ENCODE results near the gene SARS2. TPM values are rescaled to one million over a fixed set of nuclear protein-coding genes. Genes with fewer than 3 reads are reported as not detected.
"Not testable (repeated sequence)": the region's sequence is repeated elsewhere in the genome, so short reads cannot be mapped to it uniquely, and the experiment has no call there.

Gene SARS2
- polyA plus RNA-seq, 3 donors from 2014 or later: 12.7 to 21.7 (median 19.6) TPM

DNA sequence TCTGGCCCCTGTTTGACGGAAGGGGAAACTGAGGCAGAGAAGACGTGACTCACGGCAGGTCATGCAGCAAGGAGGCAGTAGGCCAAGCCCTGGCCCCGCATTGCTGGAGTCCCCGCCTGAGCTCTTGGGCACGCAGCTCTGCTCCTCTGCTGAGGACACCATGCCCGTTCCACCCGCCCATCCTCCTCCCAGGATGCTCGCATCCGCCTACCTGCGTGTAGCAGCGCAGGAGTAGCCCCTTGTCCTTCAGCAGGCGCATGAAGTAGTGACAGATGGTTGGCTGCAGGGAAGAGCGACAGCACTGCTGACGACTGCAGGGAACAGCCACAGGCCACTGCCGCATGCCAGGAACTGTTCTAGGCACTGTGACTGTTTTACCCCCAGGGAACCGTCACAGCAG, 41.7 kb downstream of the SARS2 start:
- H3K27ac Mint-ChIP-seq: peak overlapping the region in 3 of 6 donors; percentile 7 to 61 (median 46)
- peaks cover 5 to 20% (median 7%) of the 10 kb centered on the region in 3 donors for H3K36me3 Mint-ChIP-seq
- no peak overlapping the region for H3K4me3 Mint-ChIP-seq
- peaks cover 0 to 4% (median 3%) of the 10 kb centered on the region in 3 donors for H3K27me3 Mint-ChIP-seq (ENCODE audit: low read depth in 3 of 3)
- H3K4me1 Mint-ChIP-seq: peaks cover 0 to 3% of the 10 kb centered on the region in 2 donors
- DNase-seq: no peak
- H3K9me3 Mint-ChIP-seq: no peaks in the 10 kb centered on the region

DNA sequence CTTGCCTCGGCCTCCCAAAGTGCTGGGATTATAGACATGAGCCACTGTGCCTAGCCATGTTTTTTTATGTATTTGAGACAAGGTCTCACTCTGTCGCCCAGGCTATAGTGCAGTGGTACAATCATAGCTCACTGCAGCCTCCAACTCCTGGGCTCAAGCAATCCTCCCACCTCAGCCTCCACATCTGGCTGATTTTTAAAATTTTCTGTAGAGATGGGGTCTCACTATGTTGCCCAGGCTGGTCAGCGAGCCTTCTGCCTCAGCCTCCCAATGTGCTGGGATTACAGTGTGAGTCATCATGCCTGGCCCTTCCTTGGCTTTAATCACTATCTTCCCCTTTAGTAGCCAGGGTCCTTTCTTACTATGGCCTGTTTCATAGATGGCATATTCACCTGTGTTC, 45.9 kb downstream of the SARS2 start:
- H3K27me3 Mint-ChIP-seq (ENCODE audit: low read depth in 3 of 3); DNase-seq; H3K27ac Mint-ChIP-seq; H3K4me1 Mint-ChIP-seq; H3K9me3 Mint-ChIP-seq; H3K4me3 Mint-ChIP-seq: not testable (repeated sequence)
- H3K36me3 Mint-ChIP-seq: peaks cover 3 to 17% (median 11%) of the 10 kb centered on the region in 3 donors

DNA sequence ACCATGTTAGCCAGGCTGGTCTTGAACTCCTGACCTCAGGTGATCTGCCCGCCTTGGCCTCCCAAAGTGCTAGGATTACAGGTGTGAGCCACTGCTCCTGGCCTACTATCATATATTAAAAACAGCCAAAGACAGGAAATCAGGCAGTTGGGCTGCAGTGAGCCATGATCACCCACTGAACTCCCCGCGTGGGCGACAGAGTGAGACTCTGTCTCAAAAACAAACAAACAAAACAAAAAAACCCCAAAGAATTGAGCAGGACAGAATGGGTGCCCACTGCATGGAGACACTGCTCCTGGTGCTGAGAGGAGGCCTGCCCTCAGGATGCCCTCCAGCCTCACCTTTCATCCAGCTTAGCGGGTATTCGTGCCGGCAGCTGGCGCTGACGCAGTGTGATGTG, 47.3 kb downstream of the SARS2 start:
- Mint-ChIP-seq H3K4me1 (peaks cover 8 to 17% of the 10 kb centered on the region in 2 donors), H3K27me3 (ENCODE audit: low read depth in 3 of 3) (peaks cover 2 to 10% (median 4%) of the 10 kb centered on the region in 3 donors), H3K27ac (peak overlapping the region in 3 of 6 donors; percentile 51 to 66 (median 62)), H3K36me3 (peaks cover under 1 to 11% (median 8%) of the 10 kb centered on the region in 3 donors), H3K4me3 (no peak overlapping the region), H3K9me3 (no peaks in the 10 kb centered on the region)
- no peak for DNase-seq

DNA sequence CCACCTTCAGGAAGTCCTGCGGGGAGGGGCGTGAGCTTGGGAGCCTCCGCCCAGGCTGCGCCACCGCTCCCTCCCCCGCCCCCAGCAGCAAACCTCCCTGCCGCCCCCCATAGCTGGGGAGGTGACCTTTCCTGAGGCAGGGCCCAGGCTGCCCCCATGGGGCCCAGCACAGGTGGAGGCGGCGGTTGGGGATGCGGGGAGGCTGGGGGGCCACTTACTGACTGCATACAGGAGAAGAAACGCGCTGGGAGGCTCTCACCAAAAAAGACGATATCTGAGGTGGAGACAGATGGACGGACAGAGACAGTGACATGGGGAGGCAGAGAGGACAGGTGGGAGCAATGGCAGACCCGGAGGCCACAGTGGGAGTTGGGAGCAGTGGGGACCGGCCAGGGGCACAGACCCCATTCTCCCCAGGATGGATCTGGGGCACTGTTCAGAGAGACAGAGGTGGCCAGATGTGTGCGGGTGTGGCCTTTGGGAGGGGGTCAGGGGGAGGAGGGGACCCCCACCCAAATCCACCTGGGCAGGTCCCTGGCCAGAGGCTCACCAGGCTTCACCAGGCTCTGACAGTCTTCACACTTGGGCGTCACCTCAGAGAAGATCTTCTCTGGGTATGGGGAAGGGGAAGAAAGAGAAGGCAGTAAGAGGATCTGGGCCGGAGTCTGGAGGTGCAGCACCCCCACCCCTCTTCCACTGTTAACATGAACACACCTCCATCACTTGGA, 49.5 kb downstream of the SARS2 start:
- Mint-ChIP-seq H3K36me3 (peaks cover 0 to 11% (median 5%) of the 10 kb centered on the region in 3 donors), H3K4me1 (peaks cover 25 to 32% of the 10 kb centered on the region in 2 donors), H3K9me3 (no peaks in the 10 kb centered on the region), H3K27me3 (ENCODE audit: low read depth in 3 of 3) (peaks cover 2 to 10% (median 4%) of the 10 kb centered on the region in 3 donors), H3K27ac (peak overlapping the region in 4 of 6 donors; percentile 32 to 48 (median 42)), H3K4me3 (no peak overlapping the region)
- no peak for DNase-seq

DNA sequence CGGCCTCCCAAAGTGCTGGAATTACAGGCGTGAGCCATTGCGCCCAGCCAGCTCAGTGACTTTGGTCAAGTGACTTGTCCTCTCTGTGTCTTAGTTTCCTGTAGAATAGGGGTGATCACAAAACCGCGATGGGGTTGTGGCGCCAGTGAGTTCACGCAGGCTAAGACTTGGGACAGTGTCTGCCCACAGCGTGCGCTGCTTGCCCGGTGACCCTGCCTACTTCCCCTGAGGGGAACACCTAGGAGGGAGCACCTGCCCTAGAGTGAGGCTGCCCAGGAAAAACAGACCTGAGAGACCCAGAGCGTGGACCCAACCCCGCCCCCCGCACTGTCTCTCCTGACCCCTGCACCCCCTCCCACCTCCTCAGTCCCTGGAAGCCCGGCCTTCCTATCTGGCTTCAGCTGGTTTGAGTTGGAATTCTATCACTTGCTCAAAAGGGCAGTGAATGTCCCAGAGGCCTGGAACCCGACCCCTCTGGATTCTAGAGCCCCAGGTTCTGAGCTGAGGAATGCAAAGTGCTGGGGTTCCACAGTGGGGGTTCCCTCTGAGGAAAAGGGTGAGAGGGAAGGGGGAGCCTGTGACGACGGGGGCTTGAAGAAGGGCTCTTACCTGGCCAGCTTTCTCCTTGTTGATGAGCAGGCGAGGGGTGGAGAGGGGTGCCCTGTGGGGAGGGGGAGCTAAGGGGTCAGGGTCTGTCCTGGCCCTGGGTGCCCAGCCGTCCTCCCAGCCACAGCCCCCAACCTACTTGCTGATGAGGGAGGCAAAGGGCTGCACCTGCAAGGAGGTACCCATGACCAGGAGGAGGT, 50.3 kb downstream of the SARS2 start:
- DNase-seq: no peak
- Mint-ChIP-seq H3K27me3 (ENCODE audit: low read depth in 3 of 3) (peaks cover 2 to 10% (median 4%) of the 10 kb centered on the region in 3 donors), H3K36me3 (peaks cover 0 to 11% (median 5%) of the 10 kb centered on the region in 3 donors), H3K9me3 (no peaks in the 10 kb centered on the region), H3K4me1 (peaks cover 31 to 36% of the 10 kb centered on the region in 2 donors), H3K4me3 (peak overlapping the region in 2 of 5 donors; percentile 17 to 35), H3K27ac (peak overlapping the region in 5 of 6 donors; percentile 30 to 84 (median 73))

DNA sequence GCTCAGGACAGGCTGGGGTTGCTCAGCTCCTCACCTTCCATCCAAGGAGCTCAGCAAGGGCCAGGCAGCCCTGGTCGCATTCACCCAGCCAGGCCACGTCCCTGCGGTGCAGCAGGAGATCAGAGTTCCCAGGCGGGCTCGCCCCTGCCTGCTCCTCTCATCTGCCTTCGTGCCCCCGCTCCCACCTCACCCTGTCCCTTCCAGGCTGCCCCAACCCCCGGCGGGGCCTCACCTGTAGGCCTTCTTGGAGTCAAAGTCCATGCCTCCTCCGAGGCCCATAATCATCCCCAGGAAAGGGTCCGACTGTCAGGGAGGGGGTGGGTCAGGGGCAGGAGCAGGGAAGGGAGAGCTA, 51.2 kb downstream of the SARS2 start:
- Mint-ChIP-seq H3K27ac (peak overlapping the region in 5 of 6 donors; percentile 73 to 98 (median 95)), H3K36me3 (peaks cover 0 to 11% (median 5%) of the 10 kb centered on the region in 3 donors), H3K27me3 (ENCODE audit: low read depth in 3 of 3) (peaks cover 2 to 9% (median 2%) of the 10 kb centered on the region in 3 donors), H3K9me3 (no peaks in the 10 kb centered on the region), H3K4me3 (no peak overlapping the region), H3K4me1 (peaks cover 31 to 36% of the 10 kb centered on the region in 2 donors)
- DNase-seq: no peak

DNA sequence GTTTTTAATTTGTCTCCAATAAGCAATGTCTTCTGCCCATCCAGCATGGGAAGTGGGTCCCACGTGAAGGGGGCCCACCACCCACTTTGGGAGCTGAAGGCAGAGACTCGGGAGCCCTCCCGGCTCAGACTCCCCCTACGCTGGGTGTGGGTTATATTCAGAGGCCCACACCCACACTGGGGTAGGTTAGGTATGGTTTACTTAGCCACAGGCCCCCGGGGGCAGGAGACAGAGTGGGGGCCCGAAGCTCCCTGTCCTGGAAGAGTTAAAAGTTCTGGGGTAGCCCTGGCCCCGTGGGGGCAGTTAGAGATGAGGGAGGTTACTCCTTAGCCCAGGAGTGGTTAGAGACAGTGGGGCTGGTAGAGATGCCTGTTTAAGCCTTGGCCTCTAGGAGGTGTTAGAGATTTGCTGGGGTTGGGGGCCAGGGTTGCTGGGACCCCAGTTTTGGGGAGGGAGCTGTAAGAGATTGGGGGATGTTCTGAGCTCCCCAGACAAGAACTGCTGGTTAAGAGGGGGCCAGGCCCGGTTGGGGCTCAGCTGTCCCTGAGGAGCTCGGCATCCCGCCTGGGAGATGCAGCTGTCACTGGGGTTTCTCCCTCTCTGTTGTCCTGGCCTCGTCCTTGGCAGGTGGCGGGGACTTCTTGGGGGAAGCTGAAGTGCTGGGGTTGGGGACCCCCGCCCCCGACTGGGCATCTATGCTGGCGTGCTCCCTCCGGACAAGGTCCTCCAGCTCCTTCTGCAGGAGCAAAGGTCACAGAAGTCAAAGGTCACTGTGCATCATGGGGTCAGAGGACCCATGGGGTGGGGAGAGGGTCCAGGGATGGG, 51.8 kb downstream of the SARS2 start:
- no peaks in the 10 kb centered on the region for H3K9me3 Mint-ChIP-seq

DNA sequence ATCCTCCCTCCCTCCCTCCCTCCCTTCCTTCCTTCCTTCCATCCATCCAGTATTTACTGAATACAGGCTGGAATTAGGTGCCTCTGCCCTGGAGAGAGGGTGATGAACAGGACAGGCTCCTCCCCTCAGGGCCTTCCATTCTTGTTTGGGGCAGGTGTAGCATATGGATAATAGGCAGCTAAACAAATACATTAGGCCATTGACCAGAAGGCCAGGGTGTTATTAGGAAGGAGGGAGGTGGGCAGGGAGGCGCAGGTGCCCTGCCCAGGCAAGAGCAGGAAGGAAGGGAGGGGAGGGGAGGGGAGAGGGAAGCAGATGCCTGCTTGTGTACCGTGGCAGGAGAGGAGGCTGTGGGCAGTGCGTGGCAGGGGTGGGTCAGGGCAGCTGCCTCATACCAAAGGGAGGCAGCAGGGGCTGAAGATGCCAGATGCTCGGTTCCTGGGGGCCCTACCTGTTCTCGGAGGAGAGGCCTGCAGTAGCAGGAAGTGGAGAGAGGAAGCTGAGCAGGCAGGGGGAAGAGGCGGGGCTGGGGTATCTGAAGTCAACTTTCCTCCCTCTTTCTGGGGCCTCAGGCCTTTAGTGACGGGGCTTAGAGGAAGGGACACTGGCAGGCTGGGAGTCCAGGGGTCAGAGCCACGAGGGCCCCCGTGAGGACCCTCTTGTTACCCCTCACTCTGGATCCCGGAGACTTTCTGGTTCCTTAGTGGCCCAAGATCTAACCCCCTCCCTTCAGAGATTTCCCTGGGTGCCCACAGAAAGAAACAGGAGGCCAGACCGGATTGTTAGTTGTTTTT, 52.6 kb downstream of the SARS2 start, which contains the start of gene RINL:
Gene RINL, minus strand, starts transcription at position 495 of the 794 bp plus-strand sequence. CDS start 1,533 bp downstream, outside the sequence.
- Mint-ChIP-seq H3K27me3 (ENCODE audit: low read depth in 3 of 3) (peaks cover 0 to 6% (median 2%) of the 10 kb centered on the region in 3 donors), H3K9me3 (no peaks in the 10 kb centered on the region), H3K4me3 (peak within 1 kb of the TSS; percentile 89 to 96 (median 94)), H3K36me3 (peaks cover 4 to 11% (median 7%) of the 10 kb centered on the region in 3 donors), H3K27ac (peak within 1 kb of the TSS; percentile 94 to 99 (median 97)), H3K4me1 (peaks cover 31 to 36% of the 10 kb centered on the region in 2 donors)
- peak; percentile 61 to 67 (median 65) for DNase-seq

More for the DNA sequence above, 51.8 kb downstream of the SARS2 start:
- Mint-ChIP-seq H3K4me3 (peak overlapping the region; percentile 89 to 96 (median 94)), H3K27me3 (ENCODE audit: low read depth in 3 of 3) (peaks cover 2 to 7% (median 2%) of the 10 kb centered on the region in 3 donors), H3K4me1 (peaks cover 31 to 36% of the 10 kb centered on the region in 2 donors), H3K36me3 (peaks cover 0 to 11% (median 7%) of the 10 kb centered on the region in 3 donors), H3K27ac (peak overlapping the region; percentile 94 to 99 (median 97))
- DNase-seq: peak in 1 of 3 donors; percentile 11

DNA sequence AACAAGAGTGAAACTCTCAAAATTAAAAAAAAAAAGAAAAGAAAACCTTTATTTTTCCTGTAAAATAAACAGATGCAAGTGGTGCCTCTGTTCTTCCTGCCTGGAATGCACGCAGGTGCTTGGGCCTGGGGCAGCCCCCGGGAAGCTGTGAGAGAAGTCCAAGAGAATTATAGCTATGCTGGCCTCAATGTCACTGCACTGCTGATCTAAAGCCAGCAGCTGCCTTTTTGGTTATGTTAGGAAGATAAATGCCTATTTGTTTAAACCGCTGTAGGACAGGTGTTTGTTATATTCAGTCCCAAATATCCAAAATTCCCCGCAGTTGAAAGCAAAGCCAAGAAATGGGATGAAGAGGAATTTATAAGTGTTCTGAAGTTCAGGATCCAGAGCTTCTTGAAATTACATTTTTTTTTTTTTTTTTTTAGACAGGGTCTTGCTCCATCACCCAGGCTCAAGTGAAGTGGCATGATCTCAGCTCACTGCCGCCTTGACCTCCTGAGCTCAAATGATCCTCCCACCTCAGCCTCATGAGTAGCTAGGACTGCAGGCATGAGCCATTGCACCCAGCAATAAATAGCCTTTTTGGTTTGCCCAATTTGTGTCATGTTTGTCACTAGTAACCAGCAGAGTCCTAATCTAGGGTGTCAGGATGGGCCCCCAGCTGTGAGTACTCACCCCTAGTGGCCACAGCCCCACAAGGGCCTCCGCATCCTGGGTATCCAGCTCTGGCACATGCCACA, 54.7 kb downstream of the SARS2 start:
- peak overlapping the region in 2 of 5 donors; percentile 12 to 21 for H3K4me3 Mint-ChIP-seq
- H3K36me3 Mint-ChIP-seq: peaks cover 4 to 13% (median 9%) of the 10 kb centered on the region in 3 donors
- H3K27ac Mint-ChIP-seq: peak overlapping the region in 5 of 6 donors; percentile 53 to 97 (median 83)
- peaks cover 0 to 2% (median 2%) of the 10 kb centered on the region in 3 donors for H3K27me3 Mint-ChIP-seq (ENCODE audit: low read depth in 3 of 3)
- no peaks in the 10 kb centered on the region for H3K9me3 Mint-ChIP-seq
- peaks cover 36 to 40% of the 10 kb centered on the region in 2 donors for H3K4me1 Mint-ChIP-seq
- DNase-seq: no peak

DNA sequence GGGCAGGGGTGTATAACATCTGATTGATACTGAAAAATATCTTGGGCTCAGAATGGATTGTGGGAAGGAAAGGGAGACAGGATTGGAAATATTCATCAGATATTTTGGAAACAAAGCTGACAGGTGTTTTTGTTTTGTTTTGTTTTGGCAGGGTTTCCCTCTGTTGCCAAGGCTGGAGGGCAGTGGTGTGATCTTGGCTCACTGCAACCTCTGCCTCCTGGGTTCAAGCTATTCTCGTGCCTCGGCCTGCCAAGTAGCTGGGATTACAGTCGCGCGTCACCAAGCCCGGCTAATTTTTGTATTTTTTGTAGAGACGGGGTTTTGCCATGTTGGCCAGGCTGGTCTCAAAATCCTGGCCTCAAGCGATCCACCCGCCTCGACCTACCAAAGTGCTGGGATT, 57.2 kb downstream of the SARS2 start:
- peak overlapping the region in 4 of 6 donors; percentile 2 to 79 (median 47) for H3K27ac Mint-ChIP-seq

DNA sequence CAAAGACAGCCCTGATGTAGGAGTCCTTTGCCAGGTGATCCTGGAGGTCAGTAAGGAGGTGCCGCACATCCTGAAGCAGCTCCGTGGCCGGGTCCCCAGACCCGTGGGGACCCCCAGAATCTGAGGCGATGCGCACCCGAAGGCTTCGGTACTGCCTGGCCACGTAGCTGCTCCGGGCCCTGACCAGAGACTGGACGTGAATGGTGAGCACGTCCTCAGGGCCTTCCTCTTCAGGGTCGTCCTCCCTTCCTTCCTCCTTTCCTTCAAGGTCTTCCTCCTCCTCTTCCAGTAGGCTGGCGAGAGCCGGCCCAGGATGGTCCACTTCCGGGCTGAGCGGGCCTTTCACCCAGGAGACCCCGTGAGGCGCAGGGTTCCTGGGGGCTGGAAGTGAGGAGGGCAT, 60.0 kb downstream of the SARS2 start:
- H3K27me3 Mint-ChIP-seq (ENCODE audit: low read depth in 3 of 3): peaks cover 5 to 7% (median 6%) of the 10 kb centered on the region in 3 donors
- DNase-seq: no peak
- H3K4me3 Mint-ChIP-seq: peak overlapping the region; percentile 70 to 92 (median 75)
- peaks cover 35 to 36% of the 10 kb centered on the region in 2 donors for H3K4me1 Mint-ChIP-seq
- H3K27ac Mint-ChIP-seq: peak overlapping the region; percentile 35 to 95 (median 90)
- H3K9me3 Mint-ChIP-seq: no peaks in the 10 kb centered on the region
- H3K36me3 Mint-ChIP-seq: peaks cover 4 to 18% (median 9%) of the 10 kb centered on the region in 3 donors

More for the DNA sequence above, 57.2 kb downstream of the SARS2 start:
- H3K36me3 Mint-ChIP-seq: peaks cover 4 to 18% (median 9%) of the 10 kb centered on the region in 3 donors
- not testable (repeated sequence) for H3K4me3 Mint-ChIP-seq; H3K9me3 Mint-ChIP-seq; DNase-seq; H3K27me3 Mint-ChIP-seq (ENCODE audit: low read depth in 3 of 3)
- H3K4me1 Mint-ChIP-seq: peaks cover 45 to 51% of the 10 kb centered on the region in 2 donors

All from immature natural killer cell (primary cell).